Duodenal mucosa (tissue), 2 donors: Measurements from ENCODE around the gene RASGRF1.
"Not testable (repeated sequence)": the region's sequence is repeated elsewhere in the genome, so short reads cannot be mapped to it uniquely, and the experiment has no call there.

ENCODE experiments used
- H3K27ac ChIP-seq: one replicate; pipeline ENCODE4 v1.7.0; 2013; ENCODE audit warnings: low read depth, low read length
- H3K27me3 ChIP-seq, 2 donors: one replicate each; pipeline ENCODE4 v1.7.0; 2013; ENCODE audit warnings: low read length in 2 of 2, control low read depth in 1 of 2; ENCODE audit not compliant: insufficient read depth in 2 of 2, control insufficient read depth in 1 of 2
- H3K36me3 ChIP-seq, 2 donors: one replicate each; pipeline ENCODE4 v1.7.0; 2013; ENCODE audit warnings: low read length in 2 of 2, control low read depth in 1 of 2; ENCODE audit not compliant: insufficient read depth in 2 of 2, control insufficient read depth in 1 of 2
- H3K4me1 ChIP-seq, 2 donors: one replicate each; pipeline ENCODE4 v1.7.0; 2013; ENCODE audit warnings: low read length in 2 of 2, control low read depth in 1 of 2; ENCODE audit not compliant: insufficient read depth in 2 of 2, control insufficient read depth in 1 of 2
- H3K4me3 ChIP-seq, 2 donors: one replicate each; pipeline ENCODE4 v1.7.0; 2013; ENCODE audit warnings: low read length in 2 of 2, low read depth in 1 of 2
- H3K9ac ChIP-seq, 2 donors: one replicate each; pipeline ENCODE4 v1.7.0; 2013; ENCODE audit warnings: low read length in 2 of 2, low read depth in 1 of 2
- H3K9me3 ChIP-seq, 2 donors: one replicate each; pipeline ENCODE4 v1.7.0; 2013; ENCODE audit warnings: low read length in 2 of 2, control low read depth in 1 of 2; ENCODE audit not compliant: control insufficient read depth in 1 of 2

Gene RASGRF1

GRCh38 chr15:78999636-79000035 is 90.9 kb downstream of the RASGRF1 start:
- peaks cover 3 to 7% of the 10 kb centered on the region in 2 donors for H3K4me1 ChIP-seq
- H3K27me3 ChIP-seq: no peaks in the 10 kb centered on the region
- H3K36me3 ChIP-seq: no peaks in the 10 kb centered on the region
- H3K9me3 ChIP-seq: no peaks in the 10 kb centered on the region
- H3K27ac ChIP-seq: no peak overlapping the region
- H3K9ac ChIP-seq: no peak overlapping the region
- no peak overlapping the region for H3K4me3 ChIP-seq

GRCh38 chr15:78998526-78998925 is 92.1 kb downstream of the RASGRF1 start:
- H3K4me3 ChIP-seq: no peak overlapping the region
- H3K27ac ChIP-seq: no peak overlapping the region
- H3K27me3 ChIP-seq: no peaks in the 10 kb centered on the region

GRCh38 chr15:78997981-78998499 is 92.5 kb downstream of the RASGRF1 start:
- Histone ChIP-seq H3K9ac (no peak overlapping the region), H3K4me3 (no peak overlapping the region), H3K27ac (no peak overlapping the region), H3K36me3 (no peaks in the 10 kb centered on the region), H3K27me3 (no peaks in the 10 kb centered on the region), H3K9me3 (no peaks in the 10 kb centered on the region), H3K4me1 (no peaks in the 10 kb centered on the region)

More at GRCh38 chr15:78998526-78998925, 92.1 kb downstream of the RASGRF1 start:
- no peaks in the 10 kb centered on the region for H3K4me1 ChIP-seq
- H3K9ac ChIP-seq: no peak overlapping the region
- no peaks in the 10 kb centered on the region for H3K36me3 ChIP-seq
- H3K9me3 ChIP-seq: no peaks in the 10 kb centered on the region

GRCh38 chr15:78996894-78997275 is 93.7 kb downstream of the RASGRF1 start:
- Histone ChIP-seq H3K27me3 (no peaks in the 10 kb centered on the region), H3K9me3 (no peaks in the 10 kb centered on the region), H3K36me3 (no peaks in the 10 kb centered on the region), H3K4me3 (no peak overlapping the region), H3K9ac (no peak overlapping the region), H3K27ac (no peak overlapping the region), H3K4me1 (peaks cover 0 to 9% of the 10 kb centered on the region in 2 donors)

- H3K4me1 ChIP-seq: peaks cover 1 to 9% of the 10 kb centered on the region in 2 donors
- no peak overlapping the region for H3K27ac ChIP-seq
- no peaks in the 10 kb centered on the region for H3K36me3 ChIP-seq
- no peaks in the 10 kb centered on the region for H3K27me3 ChIP-seq
- H3K4me3 ChIP-seq: no peak overlapping the region
- no peak overlapping the region for H3K9ac ChIP-seq
- no peaks in the 10 kb centered on the region for H3K9me3 ChIP-seq
Measured at GRCh38 chr15:78995921-78996893, 94.4 kb downstream of the RASGRF1 start.

GRCh38 chr15:78995161-78995560 is 95.4 kb downstream of the RASGRF1 start:
- H3K9me3 ChIP-seq, H3K27me3 ChIP-seq, H3K4me1 ChIP-seq, H3K9ac ChIP-seq, H3K4me3 ChIP-seq, H3K27ac ChIP-seq, H3K36me3 ChIP-seq: not testable (repeated sequence)

GRCh38 chr15:78993931-78994530 is 96.5 kb downstream of the RASGRF1 start:
- H3K4me3 ChIP-seq: no peak overlapping the region
- H3K27ac ChIP-seq: no peak overlapping the region
- no peaks in the 10 kb centered on the region for H3K9me3 ChIP-seq
- no peaks in the 10 kb centered on the region for H3K36me3 ChIP-seq
- no peak overlapping the region for H3K9ac ChIP-seq
- H3K27me3 ChIP-seq: no peaks in the 10 kb centered on the region
- H3K4me1 ChIP-seq: peaks cover 5 to 13% of the 10 kb centered on the region in 2 donors

- no peak overlapping the region for H3K9ac ChIP-seq
Measured at GRCh38 chr15:78993257-78993930, 97.2 kb downstream of the RASGRF1 start.

GRCh38 chr15:78992416-78993256 is 97.9 kb downstream of the RASGRF1 start:
- Histone ChIP-seq H3K36me3 (no peaks in the 10 kb centered on the region), H3K9me3 (no peaks in the 10 kb centered on the region), H3K4me1 (peaks cover 11 to 16% of the 10 kb centered on the region in 2 donors), H3K27me3 (no peaks in the 10 kb centered on the region), H3K27ac (no peak overlapping the region), H3K9ac (no peak overlapping the region), H3K4me3 (no peak overlapping the region)

More at GRCh38 chr15:78993257-78993930, 97.2 kb downstream of the RASGRF1 start:
- Histone ChIP-seq H3K4me1 (peaks cover 10 to 16% of the 10 kb centered on the region in 2 donors), H3K27me3 (no peaks in the 10 kb centered on the region), H3K9me3 (no peaks in the 10 kb centered on the region), H3K27ac (no peak overlapping the region), H3K4me3 (no peak overlapping the region), H3K36me3 (no peaks in the 10 kb centered on the region)
